ENCODE data around the gene GRAP. TPM values are rescaled to one million over a fixed set of nuclear protein-coding genes. Genes with fewer than 3 reads are reported as not detected.
"Not testable (repeated sequence)": the region's sequence is repeated elsewhere in the genome, so short reads cannot be mapped to it uniquely, and the experiment has no call there.

The GRAP gene
- total and polyA plus RNA-seq, 4 donors: 0.87 to 6.3 (median 3.2) TPM

DNA sequence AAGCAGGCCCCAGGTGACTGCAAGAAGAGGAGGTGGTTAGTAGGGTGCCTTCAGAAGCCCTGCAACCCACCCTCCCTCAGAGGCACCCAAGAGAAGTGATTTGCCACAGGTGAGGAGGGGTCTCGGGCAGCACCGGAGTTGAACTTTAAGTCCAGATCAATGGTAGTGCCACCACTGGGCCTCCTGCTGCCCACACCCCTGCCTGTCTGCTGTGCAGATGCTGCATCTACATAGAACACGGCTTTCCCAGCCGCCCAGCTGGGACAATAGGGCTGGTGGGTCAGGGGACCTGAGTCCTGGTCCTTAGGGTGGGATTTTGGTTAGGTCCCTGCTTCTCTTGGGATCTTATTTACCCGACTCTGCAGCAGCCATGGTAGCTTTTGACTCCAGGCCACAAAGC, 24.6 kb downstream of the GRAP start:
- Histone ChIP-seq H3K27me3 (ENCODE audit: control insufficient read depth in 1 of 2, insufficient read depth in 2 of 2, low read length in 1 of 2) (no peaks in the 10 kb centered on the region), H3K9me3 (ENCODE audit: control insufficient read depth, low read length) (no peaks in the 10 kb centered on the region), H3K36me3 (ENCODE audit: control insufficient read depth in 1 of 2, insufficient read depth in 2 of 2, low read length in 1 of 2) (no peaks in the 10 kb centered on the region), H3K4me1 (ENCODE audit: control insufficient read depth in 1 of 2, insufficient read depth in 2 of 2, low read length in 2 of 2) (no peaks in the 10 kb centered on the region), H3K27ac (ENCODE audit: low read depth in 1 of 2, low read length in 2 of 2) (no peak overlapping the region), H3K4me3 (ENCODE audit: low read length in 2 of 2) (no peak overlapping the region)
- 93 to 94% methylated on average over 5 of the region's 5 CpGs for WGBS, 2 donors
- intact Hi-C loops (cut with DNase I): loop anchor here in 1 of 2 donors (10.0 kb wide), 1 partner anchor 67 kb away; the partner anchor contains the start of gene SLC5A10
- DNase-seq: peak; percentile 39 to 43
- no peak for ATAC-seq (ENCODE audit: low FRiP score)

- no peak for ATAC-seq (ENCODE audit: low FRiP score)
- Histone ChIP-seq H3K9me3 (ENCODE audit: control insufficient read depth, low read length) (no peaks in the 10 kb centered on the region), H3K27me3 (ENCODE audit: control insufficient read depth in 1 of 2, insufficient read depth in 2 of 2, low read length in 1 of 2) (no peaks in the 10 kb centered on the region), H3K4me1 (ENCODE audit: control insufficient read depth in 1 of 2, insufficient read depth in 2 of 2, low read length in 2 of 2) (no peaks in the 10 kb centered on the region), H3K27ac (ENCODE audit: low read depth in 1 of 2, low read length in 2 of 2) (no peak overlapping the region), H3K36me3 (ENCODE audit: control insufficient read depth in 1 of 2, insufficient read depth in 2 of 2, low read length in 1 of 2) (no peaks in the 10 kb centered on the region), H3K4me3 (ENCODE audit: low read length in 2 of 2) (no peak overlapping the region)
- DNase-seq: peak; percentile 48 to 75
- intact Hi-C loops (cut with DNase I): loop anchor here in 1 of 2 donors (10.0 kb wide), 1 partner anchor 67 kb away; the partner anchor contains the start of gene SLC5A10
- 94 to 96% methylated on average over 24 of the region's 24 CpGs for WGBS, 2 donors
Measured at GRCh38 chr17:19021622-19022083, 25.1 kb downstream of the GRAP start.

DNA sequence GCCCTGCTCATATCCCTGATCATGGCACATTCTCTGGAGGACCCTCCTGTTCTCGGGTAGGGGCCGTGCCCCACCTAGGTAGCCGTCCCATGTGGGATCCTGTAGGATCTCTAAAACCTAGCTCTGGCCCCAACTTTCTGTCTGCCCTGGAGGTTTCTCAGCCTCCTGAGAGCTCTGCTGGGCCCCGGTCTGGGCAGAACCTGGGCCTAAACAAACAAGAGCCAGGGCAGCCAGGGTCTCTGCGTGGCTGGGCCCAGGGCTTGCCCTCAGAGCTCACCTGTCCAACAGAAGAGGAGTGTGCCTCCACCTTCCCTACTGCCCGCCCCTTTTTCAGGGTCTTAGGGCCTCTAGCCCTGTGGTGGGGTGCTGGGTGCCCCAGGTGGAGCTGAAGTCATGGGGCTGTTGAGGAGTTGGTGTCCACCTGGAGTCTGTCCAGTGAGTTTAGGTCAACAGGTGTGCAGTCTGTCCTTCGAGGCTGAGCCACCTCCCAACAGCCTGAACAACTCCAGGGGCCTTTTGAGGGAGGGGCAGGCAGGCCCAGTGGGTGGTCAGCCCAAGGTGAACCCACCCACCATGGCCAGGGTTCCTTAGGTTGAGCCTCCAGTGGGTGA, 25.6 kb downstream of the GRAP start:
- H3K27ac ChIP-seq (ENCODE audit: low read depth in 1 of 2, low read length in 2 of 2); H3K4me1 ChIP-seq (ENCODE audit: control insufficient read depth in 1 of 2, insufficient read depth in 2 of 2, low read length in 2 of 2); H3K4me3 ChIP-seq (ENCODE audit: low read length in 2 of 2); H3K9me3 ChIP-seq (ENCODE audit: control insufficient read depth, low read length); ATAC-seq (ENCODE audit: low FRiP score); H3K27me3 ChIP-seq (ENCODE audit: control insufficient read depth in 1 of 2, insufficient read depth in 2 of 2, low read length in 1 of 2); H3K36me3 ChIP-seq (ENCODE audit: control insufficient read depth in 1 of 2, insufficient read depth in 2 of 2, low read length in 1 of 2): not testable (repeated sequence)
- WGBS, 2 donors: 86 to 90% methylated on average over 7 of the region's 7 CpGs
- DNase-seq: peak; percentile 33 to 43
- intact Hi-C loops (cut with DNase I): loop anchor here in 1 of 2 donors (10.0 kb wide), 1 partner anchor 66 kb away; the partner anchor contains the start of gene SLC5A10

DNA sequence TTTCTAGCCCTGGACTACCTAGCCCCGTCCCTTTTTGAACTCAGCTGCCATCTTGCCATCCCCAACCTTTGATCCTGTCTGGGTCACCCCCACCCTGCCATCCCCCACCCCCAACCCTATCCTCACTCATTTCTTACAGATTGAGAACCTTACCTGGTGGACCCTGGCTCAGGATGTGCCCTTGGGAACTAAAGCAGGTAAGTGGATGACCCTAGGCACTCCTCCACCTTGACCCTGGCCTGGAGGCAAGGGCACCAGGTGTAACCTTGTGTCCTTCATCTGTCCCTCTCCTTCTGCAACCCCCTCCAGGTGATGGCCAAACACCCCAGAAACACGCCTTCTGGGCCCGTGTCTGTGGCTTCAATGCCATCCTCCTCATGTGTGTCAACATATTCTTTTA, 26.7 kb downstream of the GRAP start:
- intact Hi-C loops (cut with DNase I): loop anchor here in 1 of 2 donors (10.0 kb wide), 1 partner anchor 65 kb away; the partner anchor contains the start of gene SLC5A10
- H3K4me3 ChIP-seq (ENCODE audit: low read length in 2 of 2): no peak overlapping the region
- no peaks in the 10 kb centered on the region for H3K36me3 ChIP-seq (ENCODE audit: control insufficient read depth in 1 of 2, insufficient read depth in 2 of 2, low read length in 1 of 2)
- H3K9me3 ChIP-seq (ENCODE audit: control insufficient read depth, low read length): no peaks in the 10 kb centered on the region
- WGBS, 2 donors: 94 to 97% methylated on average over 3 of the region's 3 CpGs
- no peaks in the 10 kb centered on the region for H3K27me3 ChIP-seq (ENCODE audit: control insufficient read depth in 1 of 2, insufficient read depth in 2 of 2, low read length in 1 of 2)
- no peaks in the 10 kb centered on the region for H3K4me1 ChIP-seq (ENCODE audit: control insufficient read depth in 1 of 2, insufficient read depth in 2 of 2, low read length in 2 of 2)
- H3K27ac ChIP-seq (ENCODE audit: low read depth in 1 of 2, low read length in 2 of 2): no peak overlapping the region
- DNase-seq (peak in 1 of 2 donors; percentile 22), ATAC-seq (ENCODE audit: low FRiP score) (no peak)

- Histone ChIP-seq H3K36me3 (ENCODE audit: control insufficient read depth in 1 of 2, insufficient read depth in 2 of 2, low read length in 1 of 2) (no peaks in the 10 kb centered on the region), H3K27me3 (ENCODE audit: control insufficient read depth in 1 of 2, insufficient read depth in 2 of 2, low read length in 1 of 2) (no peaks in the 10 kb centered on the region), H3K4me3 (ENCODE audit: low read length in 2 of 2) (no peak overlapping the region), H3K27ac (ENCODE audit: low read depth in 1 of 2, low read length in 2 of 2) (no peak overlapping the region), H3K4me1 (ENCODE audit: control insufficient read depth in 1 of 2, insufficient read depth in 2 of 2, low read length in 2 of 2) (no peaks in the 10 kb centered on the region), H3K9me3 (ENCODE audit: control insufficient read depth, low read length) (no peaks in the 10 kb centered on the region)
- no peak for ATAC-seq (ENCODE audit: low FRiP score)
- WGBS, 2 donors: 61 to 62% methylated on average over 27 of the region's 27 CpGs
- intact Hi-C loops (cut with DNase I): no loop called here
- DNase-seq: peak; percentile 42 to 61
Measured at GRCh38 chr17:19019041-19019941, 27.5 kb downstream of the GRAP start.

DNA sequence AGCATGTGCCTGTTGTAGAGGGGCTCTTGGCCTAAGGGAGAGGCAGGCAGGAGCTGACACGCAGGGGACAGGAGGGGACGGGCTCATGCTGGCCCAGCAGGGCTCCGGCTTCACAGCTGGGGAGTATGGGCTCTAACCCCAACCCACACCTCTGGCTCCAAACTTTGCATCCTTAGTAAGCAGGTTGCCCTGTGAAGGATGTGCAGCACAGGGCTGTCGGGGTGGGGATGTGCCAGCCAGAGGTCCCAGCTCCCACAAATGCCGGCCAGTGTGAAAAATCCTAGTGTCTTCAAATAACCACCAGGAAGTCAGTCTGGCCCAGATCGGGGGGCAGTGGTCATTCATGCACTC, 28.2 kb downstream of the GRAP start:
- 86 to 89% methylated on average over 6 of the region's 6 CpGs for WGBS, 2 donors
- ATAC-seq (ENCODE audit: low FRiP score) (no peak), DNase-seq (peak; percentile 24 to 60)
- Histone ChIP-seq H3K9me3 (ENCODE audit: control insufficient read depth, low read length) (no peaks in the 10 kb centered on the region), H3K27ac (ENCODE audit: low read depth in 1 of 2, low read length in 2 of 2) (no peak overlapping the region), H3K4me1 (ENCODE audit: control insufficient read depth in 1 of 2, insufficient read depth in 2 of 2, low read length in 2 of 2) (no peaks in the 10 kb centered on the region), H3K27me3 (ENCODE audit: control insufficient read depth in 1 of 2, insufficient read depth in 2 of 2, low read length in 1 of 2) (no peaks in the 10 kb centered on the region), H3K36me3 (ENCODE audit: control insufficient read depth in 1 of 2, insufficient read depth in 2 of 2, low read length in 1 of 2) (no peaks in the 10 kb centered on the region), H3K4me3 (ENCODE audit: low read length in 2 of 2) (no peak overlapping the region)
- intact Hi-C loops (cut with DNase I): no loop called here

DNA sequence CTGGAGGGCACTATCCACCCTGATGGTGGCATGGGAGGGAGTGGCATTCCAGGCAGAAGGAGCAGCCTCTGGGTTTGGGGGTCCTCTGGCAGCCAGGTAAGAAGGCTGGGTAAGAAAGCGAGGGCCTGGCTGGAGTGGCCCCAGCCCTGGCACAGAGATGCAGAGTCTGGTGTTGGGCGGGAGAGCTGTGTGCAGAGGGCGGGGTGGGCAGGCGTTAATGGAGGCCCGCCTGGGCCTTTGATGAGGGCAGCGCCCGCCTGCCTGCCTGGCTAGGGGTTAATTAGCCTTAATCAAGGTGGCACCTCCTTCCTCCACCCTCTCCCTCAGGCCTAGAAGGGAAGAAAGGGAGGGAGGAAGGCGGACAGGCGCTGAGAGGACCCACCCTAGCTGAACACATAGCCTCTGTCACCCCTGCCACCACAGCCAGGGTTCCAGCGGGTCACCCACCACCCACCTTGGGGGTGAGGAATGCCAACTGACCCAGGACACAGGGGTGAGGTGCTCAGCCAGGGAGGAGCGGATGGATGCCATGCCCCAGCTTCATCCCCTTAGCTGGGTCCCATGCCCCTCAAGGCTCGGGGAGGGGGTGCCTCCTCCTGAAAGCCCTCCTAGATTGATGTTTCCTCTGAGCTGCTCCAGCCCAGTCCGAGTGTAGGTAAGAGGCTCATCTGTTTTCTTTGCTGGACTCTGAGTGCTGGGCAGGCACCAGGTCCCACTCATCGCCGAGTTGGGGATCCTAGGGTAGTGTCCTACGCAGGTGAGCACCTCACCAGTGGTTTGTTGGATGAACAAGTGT, 28.8 kb downstream of the GRAP start:
- Histone ChIP-seq H3K4me3 (ENCODE audit: low read length in 2 of 2) (no peak overlapping the region), H3K27me3 (ENCODE audit: control insufficient read depth in 1 of 2, insufficient read depth in 2 of 2, low read length in 1 of 2) (no peaks in the 10 kb centered on the region), H3K9me3 (ENCODE audit: control insufficient read depth, low read length) (no peaks in the 10 kb centered on the region), H3K36me3 (ENCODE audit: control insufficient read depth in 1 of 2, insufficient read depth in 2 of 2, low read length in 1 of 2) (no peaks in the 10 kb centered on the region), H3K27ac (ENCODE audit: low read depth in 1 of 2, low read length in 2 of 2) (no peak overlapping the region), H3K4me1 (ENCODE audit: control insufficient read depth in 1 of 2, insufficient read depth in 2 of 2, low read length in 2 of 2) (no peaks in the 10 kb centered on the region)
- intact Hi-C loops (cut with DNase I): no loop called here
- WGBS, 2 donors: 92% methylated on average over 16 of the region's 16 CpGs
- ATAC-seq (ENCODE audit: low FRiP score): no peak
- peak; percentile 24 to 56 for DNase-seq

- 83 to 85% methylated on average over 9 to 12 of the region's 12 CpGs for WGBS, 2 donors
- H3K4me3 ChIP-seq (ENCODE audit: low read length in 2 of 2): no peak overlapping the region
Measured at GRCh38 chr17:19017401-19017800, 29.4 kb downstream of the GRAP start.

More at GRCh38 chr17:19017401-19017800, 29.4 kb downstream of the GRAP start:
- Histone ChIP-seq H3K36me3 (ENCODE audit: control insufficient read depth in 1 of 2, insufficient read depth in 2 of 2, low read length in 1 of 2) (no peaks in the 10 kb centered on the region), H3K4me1 (ENCODE audit: control insufficient read depth in 1 of 2, insufficient read depth in 2 of 2, low read length in 2 of 2) (no peaks in the 10 kb centered on the region), H3K27ac (ENCODE audit: low read depth in 1 of 2, low read length in 2 of 2) (no peak overlapping the region), H3K27me3 (ENCODE audit: control insufficient read depth in 1 of 2, insufficient read depth in 2 of 2, low read length in 1 of 2) (no peaks in the 10 kb centered on the region), H3K9me3 (ENCODE audit: control insufficient read depth, low read length) (no peaks in the 10 kb centered on the region)
- DNase-seq (peak; percentile 33 to 44), ATAC-seq (ENCODE audit: low FRiP score) (no peak)
- intact Hi-C loops (cut with DNase I): no loop called here

All from aorta (tissue), 5 donors.